ENCODE measurements around the gene UBE2D2. TPM values are rescaled to one million over a fixed set of nuclear protein-coding genes. Genes with fewer than 3 reads are reported as not detected.

Gene UBE2D2
- total RNA-seq: 51.9 and 90.2 TPM in 2 replicates

DNA sequence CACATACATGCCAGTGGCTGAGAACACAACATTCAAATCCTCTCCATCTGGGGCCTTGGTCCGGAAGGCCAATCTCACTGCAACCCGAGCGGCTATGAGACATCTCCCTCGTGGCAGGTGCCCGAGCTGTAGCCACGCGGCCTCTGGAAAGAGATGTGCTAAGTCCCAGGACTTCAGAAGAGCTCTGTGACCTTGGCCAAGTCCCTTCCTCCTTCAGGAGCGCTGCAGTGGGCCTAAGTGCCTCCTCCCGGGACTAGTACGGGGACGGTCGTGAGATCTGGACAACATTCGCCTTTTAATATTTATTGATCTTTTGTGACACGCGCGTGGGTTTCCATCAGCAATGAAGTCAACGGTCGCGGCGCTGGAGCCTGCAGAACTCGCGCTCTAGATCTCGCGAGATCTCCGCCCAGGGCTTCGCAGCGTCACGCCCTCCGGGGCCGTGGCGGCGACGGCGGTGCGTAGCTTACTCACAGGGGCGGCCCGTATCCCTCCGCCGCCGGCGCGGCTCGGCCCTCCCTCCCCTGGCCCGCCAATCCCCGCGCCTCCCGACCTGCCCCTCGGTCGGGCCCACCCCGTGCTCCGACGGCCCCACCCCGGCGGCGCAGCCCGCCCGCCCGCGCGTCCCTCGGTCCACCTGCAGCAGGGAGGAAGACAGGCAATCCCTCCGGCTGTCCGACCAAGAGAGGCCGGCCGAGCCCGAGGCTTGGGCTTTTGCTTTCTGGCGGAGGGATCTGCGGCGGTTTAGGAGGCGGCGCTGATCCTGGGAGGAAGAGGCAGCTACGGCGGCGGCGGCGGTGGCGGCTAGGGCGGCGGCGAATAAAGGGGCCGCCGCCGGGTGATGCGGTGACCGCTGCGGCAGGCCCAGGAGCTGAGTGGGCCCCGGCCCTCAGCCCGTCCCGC, at the start of gene UBE2D2:
TSS of gene UBE2D2 (plus strand) at position 588 of the 903 bp plus-strand sequence. CDS start 453 bp downstream, outside the sequence.

DNA sequence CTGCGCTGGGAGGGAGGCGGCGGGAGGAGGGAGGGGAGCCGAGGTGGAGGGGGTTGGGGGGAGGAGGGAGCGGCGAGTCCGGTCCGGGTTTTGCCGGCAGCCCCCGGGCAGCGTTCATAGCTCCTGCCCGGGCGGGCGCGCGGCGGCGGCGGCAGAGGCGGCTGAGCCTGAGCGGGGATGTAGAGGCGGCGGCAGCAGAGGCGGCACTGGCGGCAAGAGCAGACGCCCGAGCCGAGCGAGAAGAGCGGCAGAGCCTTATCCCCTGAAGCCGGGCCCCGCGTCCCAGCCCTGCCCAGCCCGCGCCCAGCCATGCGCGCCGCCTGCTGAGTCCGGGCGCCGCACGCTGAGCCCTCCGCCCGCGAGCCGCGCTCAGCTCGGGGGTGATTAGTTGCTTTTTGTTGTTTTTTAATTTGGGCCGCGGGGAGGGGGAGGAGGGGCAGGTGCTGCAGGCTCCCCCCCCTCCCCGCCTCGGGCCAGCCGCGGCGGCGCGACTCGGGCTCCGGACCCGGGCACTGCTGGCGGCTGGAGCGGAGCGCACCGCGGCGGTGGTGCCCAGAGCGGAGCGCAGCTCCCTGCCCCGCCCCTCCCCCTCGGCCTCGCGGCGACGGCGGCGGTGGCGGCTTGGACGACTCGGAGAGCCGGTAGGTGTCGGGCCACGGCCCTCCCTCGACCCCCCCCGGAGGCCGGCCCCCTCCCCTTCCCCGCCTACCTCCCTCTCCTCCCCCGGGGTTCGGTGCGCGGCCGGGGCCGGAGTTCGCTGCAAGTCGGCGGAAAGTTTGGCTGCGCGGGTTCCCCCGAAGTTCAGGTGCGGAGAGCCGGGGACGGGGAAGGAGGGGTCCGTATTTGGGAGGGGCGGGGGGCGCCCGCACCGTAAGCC, 87.3 kb downstream of the UBE2D2 start, which contains the start of gene CXXC5:
TSS of gene CXXC5 (plus strand) at position 145 of the 877 bp plus-strand sequence. CDS start 32,175 bp downstream, outside the sequence.

Small RNA genes within 50 kb of the gene (small RNA-seq; reads per million reads assigned to genes)
- gene RF00019 (ENCODE audit: low replicate concordance): not detected

Other genes starting within 250 kb of the UBE2D2 start
- gene PAIP2, start 219.5 kb upstream of the UBE2D2 start, total RNA-seq: 45.4 and 53.4 TPM in 2 replicates
- not detected in 2 replicates for gene SLC23A1, start 178.0 kb upstream of the UBE2D2 start, total RNA-seq
- gene MZB1, start 171.4 kb upstream of the UBE2D2 start, total RNA-seq: 0.29 TPM in 1 of 2 replicates, not detected in the other
- 2.6 and 4.0 TPM in 2 replicates for gene PROB1, start 166.2 kb upstream of the UBE2D2 start, total RNA-seq
- gene SPATA24, start 157.2 kb upstream of the UBE2D2 start, total RNA-seq: 4.9 and 7.0 TPM in 2 replicates
- gene DNAJC18, start 121.8 kb upstream of the UBE2D2 start, total RNA-seq: 8.1 and 8.6 TPM in 2 replicates
- gene ECSCR, start 98.6 kb upstream of the UBE2D2 start, total RNA-seq: 0.43 TPM in 1 of 2 replicates, not detected in the other
- under 0.01 TPM in 1 of 2 replicates, not detected in the other for gene SMIM33, start 90.3 kb upstream of the UBE2D2 start, total RNA-seq
- gene STING1, start 78.6 kb upstream of the UBE2D2 start, total RNA-seq: 36.3 and 72.7 TPM in 2 replicates
- 61.1 and 77.9 TPM in 2 replicates for gene CXXC5, start 87.0 kb downstream of the UBE2D2 start, total RNA-seq
- under 0.01 TPM in 1 of 2 replicates, not detected in the other for gene PSD2, start 234.5 kb downstream of the UBE2D2 start, total RNA-seq